HCT116 (cell line): Measurements from ENCODE around the gene AFTPH. TPM values are rescaled to one million over a fixed set of nuclear protein-coding genes. Genes with fewer than 3 reads are reported as not detected.

Source experiments
- ATAC-seq: fragments of 200-7000 bp; cut with Tn5 transposase; 2 replicates; pipeline ENCODE4 v1.9.1; 2020; ENCODE audit warnings: mild to moderate bottlenecking, moderate library complexity
- BruUV-seq: library from RNA; stranded (reverse); fragments of 400-500 nt; replicated peaks from 2 replicates; lab custom pipeline; 2021; lab: Mats Ljungman, UMichigan
- CTCF ChIA-PET: fragments of 300-600 bp; sonication (Branson Sonifier 250); formaldehyde crosslinking; loops from one replicate; lab custom pipeline; 2021; ENCODE audit warnings: antibody characterized with exemption; lab: Charles Lee
- POLR2A ChIA-PET: fragments of 300-600, 350-600 bp; sonication (Branson Sonifier 250); formaldehyde crosslinking; loops from one replicate; lab custom pipeline; 2021; ENCODE audit warnings: antibody characterized with exemption; lab: Charles Lee
- RAD21 ChIA-PET, 2 experiments: fragments of 300-600 bp; sonication (Branson Sonifier 250); formaldehyde crosslinking; loops; one replicate each; lab custom pipeline; 2023; ENCODE audit warnings: low total read pairs in 2 of 2; ENCODE audit not compliant: uncharacterized antibody in 2 of 2, unreplicated experiment in 2 of 2, low non-redundant PET in 1 of 2; lab: Charles Lee
- DNase-seq: peaks from one replicate; pipeline ENCODE4 v3.0.0-alpha.2; 2010; ENCODE audit warnings: low read depth, low spot score
- H2AFZ ChIP-seq: fragments of 200-600 bp; shearing (Covaris generic), sonication (generic); 2 replicates; pipeline ENCODE4 v1.6.1; 2017; ENCODE audit warnings: low read depth, mixed run types, mixed read lengths, antibody characterized with exemption, low read length; ENCODE audit not compliant: poor library complexity, severe bottlenecking
- H3K27ac ChIP-seq: 2 replicates; pipeline ENCODE4 v1.5.1; 2012; ENCODE audit warnings: low read depth, low read length
- H3K27me3 ChIP-seq: fragments of 200-600 bp; sonication (generic); 2 replicates; pipeline ENCODE4 v1.6.1; 2016; ENCODE audit warnings: mixed run types, low read length, mixed read lengths; ENCODE audit not compliant: insufficient read depth
- H3K36me3 ChIP-seq, 2 experiments: fragments of 200-500 bp in 1 of 2; fragments of 200-600 bp in 1 of 2; sonication (Bioruptor generic) in 1 of 2; sonication (generic) in 1 of 2; 2 replicates each; pipeline versions ENCODE4 v1.5.1 to v1.6.1; 2014 to 2016; ENCODE audit warnings: low read length in 2 of 2, inconsistent platforms in 1 of 2, mixed read lengths in 1 of 2, mixed run types in 1 of 2; ENCODE audit not compliant: insufficient read depth in 2 of 2, control insufficient read depth in 1 of 2
- H3K4me1 ChIP-seq, 2 experiments: fragments of 200-600 bp in 1 of 2; sonication (generic) in 1 of 2; 2 replicates each; pipeline versions ENCODE4 v1.5.1 to v1.6.1; 2012 to 2017; ENCODE audit warnings: low read length in 2 of 2, inconsistent platforms in 1 of 2, mild to moderate bottlenecking in 1 of 2, mixed read lengths in 1 of 2, mixed run types in 1 of 2, moderate library complexity in 1 of 2; ENCODE audit not compliant: insufficient read depth in 2 of 2, control insufficient read depth in 1 of 2
- H3K4me2 ChIP-seq: fragments of 200-600 bp; sonication (generic); 2 replicates; pipeline ENCODE4 v1.6.1; 2017; ENCODE audit warnings: mixed run types, low read length, mixed read lengths
- H3K4me3 ChIP-seq, 2 experiments: fragments of 200-600 bp in 1 of 2; sonication (generic) in 1 of 2; replicated peaks in 1 of 2; 2 replicates each; pipeline ENCODE4 v1.5.1; 2011 to 2016; ENCODE audit warnings: low read length in 2 of 2, control low read depth in 1 of 2, low read depth in 1 of 2, mild to moderate bottlenecking in 1 of 2, mixed read lengths in 1 of 2, mixed run types in 1 of 2
- H3K79me2 ChIP-seq: fragments of 200-600 bp; sonication (generic); 2 replicates; pipeline ENCODE4 v1.6.1; 2017; ENCODE audit warnings: mild to moderate bottlenecking, mixed run types, low read length, moderate library complexity, mixed read lengths; ENCODE audit not compliant: insufficient read depth
- H3K9ac ChIP-seq: fragments of 200-600 bp; sonication (generic); 2 replicates; pipeline ENCODE4 v1.6.1; 2016; ENCODE audit warnings: low read length, mixed read lengths
- H3K9me2 ChIP-seq: fragments of 200-600 bp; sonication (generic), shearing (Covaris generic); 2 replicates; pipeline ENCODE4 v1.6.1; 2017; ENCODE audit warnings: mixed run types, mild to moderate bottlenecking, moderate library complexity; ENCODE audit not compliant: insufficient read depth
- H3K9me3 ChIP-seq, 2 experiments: fragments of 200-500 bp in 1 of 2; fragments of 200-600 bp in 1 of 2; sonication (Bioruptor generic) in 1 of 2; sonication (generic) in 1 of 2; 2 replicates each; pipeline ENCODE4 v1.6.1; 2014 to 2017; ENCODE audit warnings: low read length in 2 of 2, mixed read lengths in 2 of 2, inconsistent platforms in 1 of 2, low read depth in 1 of 2, mild to moderate bottlenecking in 1 of 2, mixed run types in 1 of 2, moderate library complexity in 1 of 2; ENCODE audit not compliant: control insufficient read depth in 1 of 2, insufficient read depth in 1 of 2
- H4K20me1 ChIP-seq: fragments of 200-600 bp; sonication (generic), shearing (Covaris generic); 2 replicates; pipeline ENCODE4 v1.6.1; 2017; ENCODE audit warnings: mixed run types, mild to moderate bottlenecking, moderate library complexity; ENCODE audit not compliant: insufficient read depth
- ATF3 ChIP-seq: IDR thresholded peaks from 2 replicates; pipeline ENCODE4 v1.6.1; 2012
- CBX3 ChIP-seq: IDR thresholded peaks from 2 replicates; pipeline ENCODE4 v1.6.1; 2012; ENCODE audit warnings: low read depth
- CEBPB ChIP-seq: IDR thresholded peaks from 2 replicates; pipeline ENCODE4 v1.6.1; 2012; ENCODE audit warnings: low read depth
- JUND ChIP-seq: IDR thresholded peaks from 2 replicates; pipeline ENCODE4 v1.6.1; 2012
- REST ChIP-seq: IDR thresholded peaks from 2 replicates; pipeline ENCODE4 v1.6.1; 2012; ENCODE audit warnings: low read depth
- SRF ChIP-seq: IDR thresholded peaks from 2 replicates; pipeline ENCODE4 v1.6.1; 2012; ENCODE audit warnings: low read depth
- YY1 ChIP-seq: IDR thresholded peaks from 2 replicates; pipeline ENCODE4 v1.6.1; 2011; ENCODE audit warnings: low read length, low read depth, moderate library complexity, mild to moderate bottlenecking; ENCODE audit not compliant: insufficient replicate concordance; ENCODE audit errors: extremely low read depth
- ZBTB33 ChIP-seq: IDR thresholded peaks from 2 replicates; pipeline ENCODE4 v1.6.1; 2011; ENCODE audit warnings: mild to moderate bottlenecking, low read length, moderate library complexity; ENCODE audit not compliant: insufficient replicate concordance; ENCODE audit errors: extremely low read depth
- ZFX ChIP-seq: fragments of 450-650 bp; IDR thresholded peaks from 2 replicates; pipeline ENCODE4 v1.6.1; 2017
- intact Hi-C: fragments of 100-400 bp; cut with micrococcal nuclease; formaldehyde crosslinking; loops from 2 replicates; pipeline ENCODE4 v1.10.0; 2022
- total RNA-seq: library from RNA; stranded (reverse); gene quantifications from one replicate; pipeline ENCODE4 v1.2.1, GENCODE V29; 2021; ENCODE audit not compliant: unreplicated experiment

The AFTPH gene
- total RNA-seq, 1 experiment from 2014 or later = 23.6 TPM

GRCh38 chr2:64501946-64502345 lies 22.2 kb upstream of the AFTPH start:
- ChIA-PET RAD21 (no interaction called here), CTCF (interaction anchor here (0.7 to 1.1 kb wide), 2 partner anchors 14 to 21 kb away, joined by 3 read pairs; no protein-coding TSS in a partner anchor), POLR2A (no interaction called here)
- H3K79me2 ChIP-seq = no peaks in the 10 kb centered on the region
- no peak overlapping the region for H3K4me3 ChIP-seq
- H3K27me3 ChIP-seq = no peaks in the 10 kb centered on the region
- H4K20me1 ChIP-seq = no peaks in the 10 kb centered on the region
- intact Hi-C loops = no loop called here
- no peak for TF ChIP-seq ZFX
- TF ChIP-seq REST = no peak
- TF ChIP-seq YY1 = no peak
- TF ChIP-seq SRF = no peak
- no peak for TF ChIP-seq ATF3
- no peak for TF ChIP-seq JUND
- no peak for TF ChIP-seq CBX3
- TF ChIP-seq ZBTB33 = no peak
- TF ChIP-seq CEBPB = no peak
- no peak overlapping the region for H3K4me2 ChIP-seq
- no peak overlapping the region for H3K27ac ChIP-seq
- no peak overlapping the region for H2AFZ ChIP-seq
- H3K9me3 ChIP-seq = no peaks in the 10 kb centered on the region
- no TSS peak for BruUV-seq
- H3K36me3 ChIP-seq = no peaks in the 10 kb centered on the region
- no peak overlapping the region for H3K9ac ChIP-seq
- no peaks in the 10 kb centered on the region for H3K9me2 ChIP-seq
- no peaks in the 10 kb centered on the region for H3K4me1 ChIP-seq
- DNase-seq (no peak), ATAC-seq (no peak)
